ENCODE data around the gene KNTC1.

KNTC1 gene

DNA sequence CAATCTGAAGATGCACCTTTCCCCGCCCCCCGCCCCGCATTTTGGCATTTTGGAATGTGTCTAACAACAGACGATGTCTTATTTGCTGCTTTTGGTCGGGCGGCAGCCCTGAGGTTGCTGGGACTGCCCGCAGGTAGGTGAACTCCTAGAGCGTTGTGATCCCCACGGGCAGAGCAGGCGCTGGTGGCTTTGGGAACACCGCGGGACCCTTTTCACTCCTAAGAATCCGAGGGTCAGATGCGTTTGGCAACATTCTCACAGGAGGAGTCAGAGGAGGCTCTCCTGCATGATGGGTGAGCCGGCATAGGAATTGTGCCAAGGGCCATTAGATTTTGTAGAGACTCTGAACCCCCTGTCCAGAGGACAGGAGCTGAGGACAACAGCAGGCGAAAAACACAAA is 134.2 kb downstream of the KNTC1 start:
- DNase-seq = no peak

- no peak for DNase-seq
Measured at GRCh38 chr12:122661938-122662337, 134.9 kb downstream of the KNTC1 start.

DNA sequence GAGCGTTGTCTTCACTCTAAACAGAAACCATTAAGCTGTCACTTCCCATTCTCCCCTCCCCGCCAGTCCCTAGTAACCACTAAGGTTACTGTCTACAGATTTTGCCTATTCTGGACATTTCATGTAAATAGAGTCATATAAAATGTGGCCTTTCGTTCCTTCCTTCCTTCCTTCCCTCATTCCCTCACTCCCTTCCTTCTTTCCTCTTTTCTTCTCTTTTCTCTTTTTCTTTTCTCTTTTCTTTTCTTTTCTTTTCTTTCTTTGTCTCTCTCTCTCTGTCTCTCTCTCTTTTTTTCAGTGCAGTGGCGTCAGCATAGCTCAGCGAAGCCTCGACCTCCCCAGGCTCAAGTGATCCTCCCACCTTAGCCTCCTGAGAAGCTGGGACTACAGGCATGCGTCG is 138.3 kb downstream of the KNTC1 start:
- no peak for DNase-seq

DNA sequence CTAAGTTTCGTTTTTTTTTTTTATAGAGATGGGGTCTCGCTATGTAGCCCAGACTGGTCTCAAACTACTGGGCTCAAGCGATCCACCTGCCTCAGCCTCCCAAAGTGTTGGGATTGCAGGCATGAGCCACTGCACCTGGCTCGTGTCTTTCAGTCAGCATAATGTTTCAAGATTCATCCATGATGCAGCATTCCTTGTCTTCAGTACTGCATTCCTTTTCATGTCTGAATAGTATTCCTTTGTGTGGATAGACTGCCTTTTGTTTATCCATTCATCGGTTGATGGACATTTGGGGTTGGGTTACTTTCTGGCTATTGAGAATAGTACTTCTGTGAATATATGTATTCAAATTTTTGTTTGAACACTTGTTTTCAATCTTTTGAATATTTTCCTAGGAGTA is 138.7 kb downstream of the KNTC1 start:
- DNase-seq = no peak

- DNase-seq = no peak
Measured at GRCh38 chr12:122668268-122668667, 141.2 kb downstream of the KNTC1 start.

GRCh38 chr12:122669397-122670070 is 142.5 kb downstream of the KNTC1 start:
- DNase-seq = no peak

- no peak for DNase-seq
Measured at GRCh38 chr12:122672515-122672914, 145.5 kb downstream of the KNTC1 start.
